CD4-positive, alpha-beta T cell treated with Interleukin-1 beta for 1 hour (primary cell): ENCODE data around the gene SLC25A6.
"Not testable (repeated sequence)": the region's sequence is repeated elsewhere in the genome, so short reads cannot be mapped to it uniquely, and the experiment has no call there.

ENCODE experiments used
- DNase-seq, 2 donors: peaks; one replicate each; pipeline ENCODE4 v3.0.0-alpha.2; 2020 to 2022

SLC25A6 gene

DNA sequence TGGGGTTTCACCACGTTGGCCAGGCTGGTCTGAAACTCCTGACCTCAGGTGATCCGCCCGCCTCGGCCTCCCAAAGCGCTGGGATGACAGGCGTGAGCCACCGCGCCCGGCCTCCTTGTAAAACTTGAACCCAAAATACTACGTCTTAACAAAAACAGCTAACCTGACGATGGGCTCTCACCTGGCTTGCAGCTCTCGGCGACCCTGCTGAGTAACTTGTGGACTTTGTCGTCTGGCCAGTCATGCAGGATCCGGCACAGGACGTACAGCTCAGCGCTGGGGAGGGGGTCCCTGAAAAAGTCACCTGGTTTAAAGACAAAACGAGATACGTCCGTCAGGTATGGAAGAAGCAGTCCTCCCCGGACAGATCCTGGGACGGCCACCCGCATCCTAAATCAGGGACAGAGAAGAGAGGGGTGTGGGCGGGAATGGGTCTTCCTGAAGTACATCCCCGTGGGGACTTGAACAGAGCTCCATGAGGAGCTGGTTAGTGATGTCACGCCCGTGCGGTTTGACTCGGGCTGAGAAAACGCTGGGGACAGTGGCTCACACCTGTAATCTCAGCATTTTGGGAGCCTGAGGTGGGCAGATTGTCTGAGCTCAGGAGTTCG lies 20.7 kb upstream of the SLC25A6 start:
- DNase-seq = no peak

DNA sequence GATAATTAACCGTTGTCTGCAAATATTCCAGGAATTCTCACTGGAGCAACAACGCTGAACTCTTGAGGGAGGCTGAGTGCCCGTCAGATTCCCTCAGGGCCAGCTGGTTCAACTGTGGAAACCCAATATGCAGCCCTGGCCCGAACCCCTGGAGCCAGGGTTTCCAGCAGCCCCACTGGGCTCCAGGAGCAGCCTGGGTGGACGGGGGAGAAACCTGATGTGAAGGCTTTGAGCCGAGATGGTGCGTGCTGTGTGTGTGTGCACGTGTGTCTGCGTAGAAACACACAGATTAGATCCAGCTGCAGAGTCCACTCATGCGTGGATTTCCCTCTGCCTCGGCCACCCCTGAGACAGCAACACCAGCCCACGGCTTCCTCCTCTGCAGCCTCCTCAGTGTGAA lies 19.4 kb upstream of the SLC25A6 start:
- DNase-seq = no peak

DNA sequence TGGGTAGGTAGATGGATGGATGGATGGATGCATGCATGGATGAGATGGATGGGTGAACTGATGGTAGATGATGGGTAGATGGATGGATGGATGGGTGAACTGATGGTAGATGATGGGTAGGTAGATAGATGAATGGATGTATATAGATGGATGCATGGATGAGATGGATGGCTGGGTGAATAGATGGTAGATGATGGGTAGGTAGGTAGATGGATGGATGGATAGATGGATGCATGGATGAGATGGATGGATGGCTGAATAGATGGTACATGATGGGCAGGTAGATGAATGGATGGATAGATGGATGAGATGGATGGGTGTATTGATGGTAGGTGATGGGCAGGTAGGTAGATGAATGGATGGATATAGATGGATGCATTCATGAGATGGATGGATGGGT lies 15.1 kb upstream of the SLC25A6 start:
- DNase-seq = no peak

DNA sequence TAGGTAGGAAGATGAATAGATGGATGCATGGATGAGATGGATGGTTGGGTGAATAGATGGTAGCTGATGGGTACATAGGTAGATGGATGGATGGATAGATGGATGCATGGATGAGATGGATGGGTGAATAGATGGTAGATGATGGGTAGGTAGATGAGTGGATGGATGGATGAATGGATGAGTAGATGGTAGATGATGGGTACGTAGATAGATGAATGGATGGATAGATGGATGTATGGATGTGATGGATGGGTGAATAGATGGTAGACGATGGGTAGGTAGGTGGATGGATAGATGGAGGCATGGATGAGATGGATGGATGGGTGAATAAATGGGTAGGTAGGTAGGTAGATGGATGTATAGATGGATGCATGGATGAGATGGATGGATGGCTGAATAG lies 13.9 kb upstream of the SLC25A6 start:
- not testable (repeated sequence) for DNase-seq

DNA sequence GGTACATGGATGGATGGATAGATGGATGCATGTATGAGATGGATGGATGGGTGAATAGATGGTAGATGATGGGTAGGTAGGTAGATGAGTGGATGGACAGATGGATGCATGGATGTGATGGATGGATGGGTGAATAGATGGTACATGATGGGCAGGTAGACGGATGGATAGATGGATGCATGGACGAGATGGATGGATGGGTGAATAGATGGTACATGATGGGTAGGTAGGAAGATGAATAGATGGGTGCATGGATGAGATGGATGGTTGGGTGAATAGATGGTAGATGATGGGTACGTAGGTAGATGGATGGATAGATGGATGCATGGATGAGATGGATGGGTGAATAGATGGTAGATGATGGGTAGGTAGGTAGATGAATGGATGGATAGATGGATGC lies 12.0 kb upstream of the SLC25A6 start:
- not testable (repeated sequence) for DNase-seq

DNA sequence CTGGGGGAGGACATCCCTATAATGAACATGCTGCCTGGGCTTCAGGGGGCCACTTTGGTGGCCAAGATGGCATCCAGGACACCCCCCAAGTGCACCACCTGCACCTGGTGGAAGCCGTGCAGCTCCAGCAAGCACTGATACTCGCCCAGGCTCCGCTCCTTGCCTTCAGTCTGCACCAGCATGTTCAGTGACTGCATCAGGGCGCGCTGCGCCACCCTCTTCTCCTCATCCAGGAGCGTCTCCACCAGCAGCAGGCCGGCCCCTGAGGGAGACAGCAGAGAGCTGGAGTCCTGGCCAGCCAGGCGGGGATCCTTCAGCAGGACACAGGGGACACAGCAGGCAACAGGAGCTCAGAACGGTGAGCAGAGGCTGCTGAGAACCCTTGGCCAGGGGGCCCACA lies 11.3 kb upstream of the SLC25A6 start:
- no peak for DNase-seq

DNA sequence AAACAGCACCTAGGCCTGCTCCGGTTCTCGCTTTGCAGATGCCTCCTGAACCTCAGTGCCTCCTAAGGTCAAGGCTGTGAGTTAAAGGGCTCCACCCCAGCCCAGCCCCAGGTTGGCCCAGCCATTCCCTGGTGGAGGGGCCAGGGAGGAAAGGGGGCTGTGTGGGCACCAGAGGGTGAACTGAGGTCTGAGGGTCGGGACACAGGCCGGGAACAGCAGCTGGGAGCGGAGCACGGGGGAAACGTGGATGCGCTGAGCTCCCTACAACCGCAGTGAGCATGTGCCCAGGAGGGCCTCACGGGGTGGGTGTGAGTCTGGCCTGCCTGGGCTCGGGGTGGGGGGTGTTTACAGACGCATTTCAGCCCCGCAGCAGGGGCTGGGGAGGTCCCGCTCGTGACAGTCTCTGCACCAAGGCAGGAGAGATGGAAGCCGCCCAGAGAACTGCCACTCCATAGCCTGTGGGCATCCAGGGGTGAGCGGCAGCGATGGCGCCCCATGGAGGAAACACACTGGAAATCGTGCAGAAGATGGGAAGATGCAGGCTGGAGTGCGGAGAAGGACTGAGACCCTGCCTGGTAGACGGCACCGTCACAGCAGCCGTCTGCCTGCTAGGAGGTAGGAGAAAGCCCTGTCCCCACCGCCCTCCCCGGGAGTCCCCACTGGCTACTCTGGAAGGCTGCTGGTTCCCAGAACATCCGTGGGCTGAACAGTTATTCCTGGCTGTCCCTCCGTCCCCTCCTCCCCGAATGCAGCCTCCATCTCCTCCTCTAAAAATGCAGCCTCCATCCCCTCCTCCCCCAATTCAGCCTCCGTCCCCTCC lies 9.9 kb upstream of the SLC25A6 start:
- no peak for DNase-seq

DNA sequence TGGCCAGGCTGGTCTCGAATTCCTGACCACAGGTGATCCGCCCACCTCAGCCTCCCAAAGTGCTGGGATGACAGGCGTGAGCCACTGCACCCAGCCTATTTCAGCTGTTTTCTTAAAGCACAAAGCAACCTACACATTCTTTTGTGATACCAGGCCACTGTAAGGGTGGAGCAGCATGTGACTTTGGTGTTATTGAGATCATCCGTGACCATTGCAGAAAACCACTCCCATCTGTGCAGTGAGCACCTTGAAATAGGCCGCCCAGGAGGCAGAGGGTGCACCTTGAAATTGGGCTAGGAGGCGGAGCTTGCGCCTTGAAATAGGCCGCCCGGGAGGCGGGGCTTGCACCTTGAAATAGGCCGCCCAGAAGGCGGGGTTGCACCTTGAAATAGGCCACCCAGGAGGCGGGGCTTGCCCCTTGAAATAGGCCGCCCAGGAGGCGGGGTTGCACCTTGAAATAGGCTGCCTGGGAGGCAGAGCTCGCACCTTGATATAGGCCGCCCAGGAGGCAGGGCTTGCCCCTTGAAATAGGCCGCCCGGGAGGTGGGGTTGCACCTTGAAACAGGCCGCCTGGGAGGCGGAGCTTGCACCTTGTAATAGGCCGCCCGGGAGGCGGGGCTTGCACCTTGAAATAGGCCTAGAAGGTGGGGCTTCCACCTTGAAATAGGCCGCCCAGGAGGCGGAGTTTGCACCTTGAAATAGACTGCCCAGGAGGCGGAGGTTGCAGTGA lies 9.0 kb upstream of the SLC25A6 start:
- no peak for DNase-seq

DNA sequence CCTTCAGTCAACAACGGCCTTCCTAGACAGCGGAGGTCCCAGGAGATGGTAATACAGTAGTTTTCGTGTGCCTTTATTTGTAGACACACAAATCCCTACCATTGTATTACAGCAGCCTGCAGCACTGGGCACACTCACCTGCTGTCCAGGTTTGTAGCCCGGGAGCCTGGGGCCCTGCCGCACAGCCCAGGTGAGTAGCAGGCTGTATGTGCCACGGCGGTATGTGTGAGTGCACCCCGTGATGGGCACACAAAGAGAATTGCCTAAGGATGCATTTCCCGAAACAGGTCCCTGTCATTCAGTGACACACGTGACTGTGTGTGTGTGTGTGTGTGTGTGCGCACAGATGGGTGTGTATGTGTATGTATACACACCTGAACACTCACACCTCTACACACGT lies 8.1 kb upstream of the SLC25A6 start:
- DNase-seq = no peak

DNA sequence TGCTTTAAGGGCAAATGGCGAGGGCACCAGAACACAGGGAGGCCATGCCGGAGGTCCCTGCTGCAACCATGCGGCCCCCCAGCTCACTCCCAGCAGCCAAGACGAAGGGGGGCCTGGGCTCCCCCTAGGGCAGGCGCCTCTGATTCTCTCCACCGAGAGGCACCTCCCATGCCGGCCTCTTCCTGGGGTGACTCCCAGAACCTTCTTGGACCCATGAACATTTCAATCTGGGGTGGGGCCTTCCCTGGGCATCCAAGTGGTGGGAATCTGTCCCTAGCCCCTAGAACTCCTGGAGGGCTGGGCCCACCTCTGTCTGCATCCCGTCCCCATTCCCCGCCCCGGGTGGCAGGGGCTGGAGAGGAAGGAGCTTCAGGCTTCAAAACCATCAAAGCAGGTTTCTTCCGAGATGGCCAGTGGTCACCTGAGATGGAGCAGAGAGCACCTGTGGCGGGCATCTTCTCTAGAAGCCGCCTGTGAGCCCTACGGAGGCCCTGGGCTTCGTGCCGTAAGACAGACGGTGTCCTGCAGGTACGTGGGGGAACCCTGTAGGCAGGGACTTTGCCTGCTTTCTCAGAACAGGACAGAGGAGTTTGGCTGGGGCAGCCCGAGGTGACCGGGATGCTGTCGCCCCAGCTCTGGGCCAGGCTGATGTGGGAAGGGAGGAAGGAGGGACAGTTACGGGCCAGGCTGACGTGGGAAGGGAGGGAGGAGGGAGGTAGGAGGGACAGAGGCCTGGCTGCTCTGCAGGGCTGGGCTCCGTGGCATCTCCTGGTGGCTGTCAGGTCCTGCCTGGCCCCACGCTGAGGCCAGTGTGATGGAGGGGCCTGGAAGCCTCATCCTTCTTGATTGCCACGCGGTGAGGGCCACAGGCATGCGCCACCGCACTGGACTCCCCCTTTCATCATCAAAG lies 6.8 kb upstream of the SLC25A6 start:
- no peak for DNase-seq

DNA sequence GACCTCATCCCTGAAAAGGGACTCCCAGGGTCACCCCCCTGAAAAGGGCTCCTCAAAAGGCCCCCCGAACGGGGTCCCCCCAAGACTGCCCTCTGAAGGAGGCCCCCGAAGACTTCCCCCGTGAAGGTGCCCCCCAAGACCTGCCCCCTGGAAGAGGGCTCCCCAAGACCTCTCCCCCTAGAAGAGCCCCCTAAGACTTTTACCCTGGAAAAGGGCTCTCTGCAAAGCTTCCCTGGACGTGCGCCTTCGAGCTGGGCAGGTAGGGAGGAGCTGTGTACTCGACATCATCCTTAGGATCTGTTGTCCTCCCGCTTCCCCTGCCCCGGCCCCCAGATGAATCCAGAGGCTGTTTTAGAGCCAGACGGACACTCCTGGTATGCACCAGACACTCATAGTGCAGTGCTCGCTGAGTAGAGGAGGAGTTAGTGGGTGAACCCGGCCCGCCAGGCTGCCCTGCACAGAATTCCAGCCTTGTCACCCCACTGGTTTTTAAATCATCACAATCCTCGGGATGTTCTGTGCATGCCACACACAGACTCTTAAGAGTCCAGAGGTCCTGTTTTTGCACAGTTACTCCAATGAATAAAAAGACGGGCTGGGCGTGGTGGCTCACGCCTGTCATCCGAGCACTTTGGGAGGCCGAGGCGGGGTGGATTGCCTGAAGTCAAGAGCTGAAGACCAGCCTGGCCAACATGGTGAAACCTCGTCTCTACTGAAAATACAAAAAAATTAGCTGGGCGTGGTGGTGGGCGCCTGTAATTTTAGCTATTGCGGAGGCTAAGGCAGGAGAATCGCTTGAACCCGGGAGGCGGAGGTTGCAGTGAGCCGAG lies 5.7 kb upstream of the SLC25A6 start:
- DNase-seq = no peak

DNA sequence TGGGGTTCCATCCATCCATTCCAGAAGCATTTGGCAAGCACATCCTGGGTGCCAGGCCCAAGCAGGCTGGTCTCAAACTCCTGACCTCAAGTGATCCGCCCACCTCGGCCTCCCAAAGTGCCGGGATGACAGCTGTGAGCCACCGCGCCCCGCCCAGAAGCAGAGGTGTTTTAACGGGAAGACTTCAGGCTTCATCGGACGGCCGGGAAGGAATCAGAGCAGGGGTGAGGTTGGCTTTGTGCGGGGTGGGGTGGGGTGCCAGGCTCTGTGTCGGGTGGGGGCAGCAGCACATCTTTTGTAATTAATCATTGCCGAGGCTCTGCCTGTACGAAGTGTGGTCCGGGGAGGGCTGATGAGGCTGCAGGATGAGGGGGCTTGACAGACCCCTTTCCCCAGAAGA lies 5.1 kb upstream of the SLC25A6 start:
- no peak for DNase-seq

DNA sequence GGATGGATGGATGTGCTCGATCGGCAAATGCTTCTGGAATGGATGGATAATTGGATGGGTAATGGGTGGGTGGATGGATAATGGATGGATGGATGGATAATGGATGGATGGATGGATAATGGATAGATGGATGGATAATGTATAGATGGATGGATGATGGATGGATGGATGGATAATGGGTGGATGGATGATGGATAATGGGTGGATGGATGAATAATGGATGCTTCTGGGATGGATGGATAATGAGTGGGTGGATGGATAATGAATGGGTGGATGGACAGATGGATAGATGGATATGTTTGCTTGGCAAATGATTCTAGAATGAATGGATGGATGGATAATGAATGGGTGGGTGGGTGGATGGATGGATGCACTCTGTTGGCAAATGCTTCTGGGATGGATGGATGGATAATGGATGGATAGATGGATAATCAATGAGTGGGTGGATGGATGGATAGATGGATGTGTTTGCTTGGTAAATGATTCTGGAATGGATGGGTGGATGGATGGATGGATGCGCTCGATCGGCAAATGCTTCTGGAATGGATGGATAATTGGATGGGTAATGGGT lies 3.8 kb upstream of the SLC25A6 start:
- no peak for DNase-seq

DNA sequence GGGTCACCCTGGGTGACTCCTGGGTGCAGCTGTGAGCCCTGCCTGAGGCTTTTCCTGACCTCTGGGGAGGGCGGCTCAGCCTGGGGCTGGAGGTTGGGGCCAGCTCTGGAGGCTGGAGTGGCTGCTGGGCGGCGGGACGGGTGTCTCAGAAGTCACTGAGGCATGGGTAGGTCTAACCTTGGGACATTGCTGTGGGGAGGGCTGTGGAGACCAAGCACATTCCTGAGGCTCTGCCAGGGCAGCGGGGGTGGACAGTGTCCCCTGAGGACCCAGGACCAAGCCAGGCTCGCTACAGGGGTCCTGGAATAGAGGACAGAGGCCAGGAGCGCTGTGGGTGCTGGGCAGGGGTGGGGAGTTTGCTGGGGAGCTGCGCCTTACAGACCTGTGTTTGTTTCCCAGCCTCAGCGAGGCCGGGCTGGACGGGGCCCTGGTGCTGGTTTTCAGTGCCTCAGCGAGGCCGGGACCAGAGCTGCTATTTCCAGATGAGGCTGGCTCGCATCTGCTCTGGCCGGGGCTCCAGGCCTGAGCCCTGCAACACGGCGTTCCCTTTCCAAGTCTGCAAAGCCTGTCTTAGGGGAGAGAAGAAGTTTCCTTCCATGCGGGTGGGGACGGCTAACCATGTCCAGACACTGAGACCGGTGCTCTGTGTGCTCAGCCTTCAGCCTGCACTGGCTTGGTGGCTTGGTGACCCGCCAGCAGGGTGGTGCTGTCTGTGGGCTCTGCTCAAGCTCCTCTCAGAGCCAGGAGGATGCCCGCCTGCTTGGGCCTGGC lies 3.0 kb upstream of the SLC25A6 start:
- DNase-seq = no peak

DNA sequence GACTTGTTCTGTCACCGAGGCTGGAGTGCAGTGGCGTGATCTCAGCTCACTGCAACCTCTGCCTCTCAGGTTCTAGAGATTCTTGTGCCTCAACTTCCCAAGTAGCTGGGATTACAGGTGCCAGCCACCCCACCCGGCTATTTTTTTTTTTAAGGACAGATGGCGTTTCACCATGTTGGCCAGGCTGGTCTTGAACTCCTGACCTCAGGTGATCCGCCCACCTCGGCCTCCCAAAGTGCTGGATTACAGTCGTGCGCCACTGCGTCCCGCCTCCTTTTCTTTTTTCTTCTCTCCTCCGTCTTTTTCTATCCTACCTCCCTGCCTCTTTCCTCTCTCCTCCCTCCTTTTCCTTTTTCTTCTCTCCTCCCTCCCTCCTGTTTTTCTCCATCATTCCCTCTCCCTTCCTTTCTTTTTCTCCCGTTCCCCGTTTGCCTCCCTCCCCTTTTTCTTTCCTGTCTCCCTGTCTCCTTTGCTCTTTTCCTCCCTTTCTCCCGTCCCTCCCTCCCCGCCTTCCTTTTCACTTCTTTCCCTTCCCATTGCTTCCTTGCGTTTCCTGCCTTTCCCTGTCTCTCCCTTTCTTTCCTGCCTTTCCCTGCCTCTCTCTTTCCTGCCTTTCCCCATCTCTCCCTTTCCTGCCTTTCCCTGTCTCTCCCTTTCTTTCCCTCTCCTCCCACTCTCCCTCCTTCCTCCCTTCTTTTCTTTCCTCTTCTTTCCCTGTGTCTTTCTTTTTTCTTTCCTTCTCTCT lies 2.1 kb upstream of the SLC25A6 start:
- DNase-seq = no peak

DNA sequence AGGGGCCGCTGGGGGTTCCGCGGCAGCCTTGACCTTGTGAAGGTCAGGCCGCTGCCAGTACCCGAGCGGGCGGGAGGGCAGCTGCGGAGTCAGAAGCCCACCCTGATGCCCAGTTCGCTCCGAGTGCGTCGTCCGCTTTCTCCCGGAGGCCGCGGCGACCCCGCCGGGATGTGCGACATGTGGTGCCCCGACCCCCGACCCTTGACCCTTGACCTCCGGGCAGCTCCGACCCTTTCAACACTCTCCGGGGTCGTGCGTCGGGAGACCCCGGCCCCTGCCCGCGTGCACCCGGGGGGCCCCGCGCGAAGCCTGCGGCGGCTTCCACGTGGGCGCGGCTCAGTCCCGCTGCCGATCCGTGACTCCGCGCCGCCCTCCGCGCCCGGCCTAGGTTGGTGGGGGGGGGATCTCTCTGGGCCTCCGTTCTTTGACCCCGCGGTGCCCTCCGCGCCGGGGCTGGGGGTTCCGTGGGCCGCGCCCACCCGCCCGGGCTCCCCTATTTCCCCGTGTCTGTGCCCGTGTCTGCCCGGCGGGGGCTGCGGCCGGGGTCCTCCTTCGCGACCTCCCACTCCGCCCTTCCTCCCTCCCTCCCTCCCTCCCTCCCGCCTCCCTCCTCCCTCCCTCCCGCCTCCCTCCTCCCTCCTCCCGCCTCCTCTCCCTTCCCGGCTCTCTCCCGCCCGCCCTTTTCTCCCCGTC lies 609 bp upstream of the SLC25A6 start:
- no peak for DNase-seq

DNA sequence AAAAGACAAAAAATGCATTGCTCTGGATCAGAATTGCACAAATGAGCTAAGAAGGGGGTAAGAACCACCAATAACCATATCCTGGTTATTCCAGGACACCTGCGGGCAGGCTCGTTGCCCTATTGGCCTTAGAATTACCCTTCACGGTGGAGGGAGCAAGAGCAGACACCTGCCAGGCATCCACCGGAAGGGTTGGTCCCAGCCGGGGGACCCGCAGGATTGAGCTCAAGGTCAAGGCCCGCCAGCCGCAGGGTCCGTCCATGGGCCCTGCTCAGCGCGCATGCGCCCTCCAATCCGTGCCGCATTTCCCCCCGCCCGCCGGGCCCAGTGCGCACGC lies 575 bp downstream of the SLC25A6 start:
- peak in 1 of 2 donors; percentile 93 for DNase-seq

DNA sequence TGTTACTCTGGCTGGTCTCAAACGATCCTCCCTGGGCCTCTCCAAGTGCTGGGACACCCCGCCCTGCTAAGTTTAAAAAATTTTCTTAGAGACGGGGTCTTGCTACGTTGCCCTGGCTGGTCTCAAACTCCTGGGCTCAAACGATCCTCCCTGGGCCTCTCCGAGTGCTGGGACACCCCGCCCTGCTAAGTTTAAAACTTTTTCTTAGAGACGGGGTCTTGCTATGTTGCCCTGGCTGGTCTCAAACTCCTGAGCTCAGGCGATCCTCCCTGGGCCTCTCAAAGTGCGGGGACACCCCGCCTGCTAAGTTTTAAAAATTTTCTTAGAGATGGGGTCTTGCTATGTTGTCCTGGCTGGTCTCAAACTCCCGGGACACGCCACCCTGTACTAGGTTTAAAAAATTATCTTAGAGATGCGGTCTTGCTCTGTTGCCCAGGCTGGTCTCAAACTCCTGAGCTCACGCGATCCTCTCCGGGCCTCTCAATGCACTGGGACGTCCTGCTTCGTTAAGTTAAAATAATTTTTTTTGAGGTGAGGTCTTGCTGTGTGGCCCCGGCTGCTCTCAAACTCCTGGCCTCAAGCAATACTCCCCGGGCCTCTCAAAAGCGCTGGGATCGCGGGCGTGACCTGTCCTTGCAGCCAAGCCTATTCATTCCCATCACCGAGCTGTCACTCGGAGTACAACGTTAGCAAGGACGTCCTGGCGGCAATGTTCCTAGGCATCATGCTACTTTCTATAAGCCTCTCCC lies 1.1 kb downstream of the SLC25A6 start:
- no peak for DNase-seq

DNA sequence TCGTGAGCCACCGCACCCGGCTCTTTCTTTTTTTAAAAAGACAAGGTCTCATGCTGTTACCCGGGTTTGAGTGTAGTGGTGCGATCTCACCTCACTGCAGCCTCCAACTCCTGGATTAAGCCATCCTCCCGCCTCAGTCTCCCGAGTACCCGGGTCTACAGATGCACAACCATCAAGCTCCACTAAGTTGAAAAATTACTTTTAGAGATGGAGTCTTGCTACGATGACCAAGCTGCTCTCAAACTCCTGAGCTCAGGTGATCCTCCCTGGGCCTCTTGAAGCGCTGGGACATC lies 2.0 kb downstream of the SLC25A6 start:
- no peak for DNase-seq
